ENCODE results near the gene ADCY2.

GRCh38 chr5:7852988-7853387 is 457.1 kb downstream of the ADCY2 start:
- no peak for TF ChIP-seq ZNF274 (IDR thresholded peaks at IDR 0.05; ENCODE audit: low read depth, low read length)
- no peak for TF ChIP-seq SUZ12 (IDR thresholded peaks at IDR 0.05; ENCODE audit: extremely low read depth, insufficient read depth, insufficient read length)
